Activated CD4-positive, alpha-beta T cell treated with anti-CD3 and anti-CD28 coated beads, Interleukin-2, amount 10 ng/mL, durations not matched to agents 24 days and 14 days (primary cell): ENCODE data around the gene MRPS17. TPM values are rescaled to one million over a fixed set of nuclear protein-coding genes. Genes with fewer than 3 reads are reported as not detected.

Experiments used
- DNase-seq: peaks from one replicate; pipeline ENCODE4 v3.0.0; 2022
- H3K27ac Mint-ChIP-seq: one replicate; pipeline ENCODE4 v1.8.0; 2022; ENCODE audit warnings: mild to moderate bottlenecking, mixed read lengths
- H3K27me3 Mint-ChIP-seq: one replicate; pipeline ENCODE4 v1.8.0; 2022; ENCODE audit warnings: mixed read lengths
- H3K36me3 Mint-ChIP-seq: one replicate; pipeline ENCODE4 v1.8.0; 2022; ENCODE audit warnings: low read depth, mild to moderate bottlenecking, mixed read lengths
- H3K4me1 Mint-ChIP-seq: one replicate; pipeline ENCODE4 v1.8.0; 2021; ENCODE audit warnings: mixed read lengths
- H3K4me3 Mint-ChIP-seq: one replicate; pipeline ENCODE4 v1.8.0; 2022; ENCODE audit warnings: mild to moderate bottlenecking, moderate library complexity, mixed read lengths
- H3K9me3 Mint-ChIP-seq: one replicate; pipeline ENCODE4 v1.8.0; 2021; ENCODE audit warnings: mixed read lengths
- intact Hi-C: fragments of 100-400 bp; cut with micrococcal nuclease; formaldehyde crosslinking; loops from one replicate; pipeline ENCODE4 v1.15.1; 2023
- total RNA-seq: library from RNA; stranded (reverse); gene quantifications from 2 replicates; pipeline ENCODE4 v1.2.3, GENCODE V29; 2022

MRPS17 gene
- total RNA-seq, 1 donor from 2014 or later = 37.6 TPM

GRCh38 chr7:55963584-55964168 lies 12.0 kb downstream of the MRPS17 start:
- peak overlapping the region; percentile 72 for H3K4me3 Mint-ChIP-seq
- peaks cover 13% of the 10 kb centered on the region for H3K36me3 Mint-ChIP-seq
- no peak for DNase-seq
- peak overlapping the region; percentile 69 for H3K27ac Mint-ChIP-seq
- H3K9me3 Mint-ChIP-seq = no peaks in the 10 kb centered on the region
- intact Hi-C loops = loop anchor here (1.0 to 2.0 kb wide), 4 partner anchors 12 to 322 kb away; partner anchors contain the start of genes MRPS17 and ZNF713
- H3K4me1 Mint-ChIP-seq = peaks cover 16% of the 10 kb centered on the region
- H3K27me3 Mint-ChIP-seq = no peaks in the 10 kb centered on the region

GRCh38 chr7:55964261-55965099 lies 12.8 kb downstream of the MRPS17 start, which contains the start of gene NIPSNAP2:
NIPSNAP2 (plus strand) TSS chr7:55964585; CDS start chr7:55964610, 25 bp downstream.
- Mint-ChIP-seq H3K4me1 (peaks cover 18% of the 10 kb centered on the region), H3K27me3 (no peaks in the 10 kb centered on the region), H3K27ac (peak within 1 kb of the TSS; percentile 90), H3K9me3 (no peaks in the 10 kb centered on the region), H3K36me3 (peaks cover 13% of the 10 kb centered on the region), H3K4me3 (peak within 1 kb of the TSS; percentile 95)
- DNase-seq = peak; percentile 91
- intact Hi-C loops = loop anchor here (1.0 to 5.0 kb wide), 5 partner anchors 13 to 323 kb away; partner anchors contain the start of genes MRPS17 and ZNF713

GRCh38 chr7:55965100-55965470 lies 13.4 kb downstream of the MRPS17 start:
- intact Hi-C loops = loop anchor here (2.0 to 5.0 kb wide), 3 partner anchors 37 to 98 kb away; partner anchors contain the start of gene ZNF713
- no peaks in the 10 kb centered on the region for H3K9me3 Mint-ChIP-seq
- peak overlapping the region; percentile 95 for H3K4me3 Mint-ChIP-seq
- H3K4me1 Mint-ChIP-seq = peaks cover 18% of the 10 kb centered on the region
- H3K27me3 Mint-ChIP-seq = no peaks in the 10 kb centered on the region
- peak overlapping the region; percentile 90 for H3K27ac Mint-ChIP-seq
- peaks cover 12% of the 10 kb centered on the region for H3K36me3 Mint-ChIP-seq
- DNase-seq = no peak

GRCh38 chr7:55965805-55966421 lies 14.2 kb downstream of the MRPS17 start:
- Mint-ChIP-seq H3K36me3 (peaks cover 17% of the 10 kb centered on the region), H3K27ac (peak overlapping the region; percentile 52)
- no peak for DNase-seq

DNA sequence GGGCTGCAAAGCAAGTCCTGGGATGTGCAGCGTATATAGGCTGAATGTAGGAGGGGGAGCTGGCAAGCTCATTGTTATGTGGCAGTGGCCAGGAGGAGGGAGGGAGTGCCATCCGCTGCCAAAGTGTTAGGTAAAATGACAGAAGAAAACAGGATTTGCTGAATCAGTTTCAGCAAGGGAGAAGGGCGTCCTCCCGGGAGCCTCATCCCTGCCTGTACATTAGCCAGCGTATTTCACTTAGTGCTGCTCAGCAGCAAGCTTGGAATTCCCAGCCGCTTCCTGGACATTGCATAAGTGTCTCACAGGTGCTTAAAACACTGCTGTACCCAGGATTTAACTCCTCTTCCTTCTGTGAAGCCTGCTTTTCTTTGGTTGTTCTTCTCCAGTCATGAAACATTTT lies 15.2 kb downstream of the MRPS17 start:
- Mint-ChIP-seq H3K4me3 (no peak overlapping the region), H3K27me3 (no peaks in the 10 kb centered on the region), H3K9me3 (no peaks in the 10 kb centered on the region), H3K36me3 (peaks cover 17% of the 10 kb centered on the region), H3K27ac (no peak overlapping the region), H3K4me1 (peaks cover 22% of the 10 kb centered on the region)
- intact Hi-C loops = loop anchor here (5.0 kb wide), 1 partner anchor 35 kb away; no protein-coding TSS in a partner anchor
- DNase-seq = no peak

More at GRCh38 chr7:55965805-55966421, 14.2 kb downstream of the MRPS17 start:
- Mint-ChIP-seq H3K9me3 (no peaks in the 10 kb centered on the region), H3K27me3 (no peaks in the 10 kb centered on the region), H3K4me1 (peaks cover 22% of the 10 kb centered on the region), H3K4me3 (peak overlapping the region; percentile 95)
- intact Hi-C loops = loop anchor here (2.0 to 5.0 kb wide), 3 partner anchors 36 to 97 kb away; partner anchors contain the start of gene ZNF713

- Mint-ChIP-seq H3K4me3 (no peak overlapping the region), H3K27me3 (no peaks in the 10 kb centered on the region), H3K4me1 (peaks cover 13% of the 10 kb centered on the region), H3K36me3 (peaks cover 17% of the 10 kb centered on the region), H3K9me3 (no peaks in the 10 kb centered on the region), H3K27ac (no peak overlapping the region)
- intact Hi-C loops = loop anchor here (5.0 kb wide), 1 partner anchor 33 kb away; no protein-coding TSS in a partner anchor
- DNase-seq = no peak
These were observed 17.7 kb downstream of the MRPS17 start for GRCh38 chr7:55969391-55969790.

GRCh38 chr7:55970561-55970960 lies 18.9 kb downstream of the MRPS17 start:
- no peak for DNase-seq
- H3K9me3 Mint-ChIP-seq = no peaks in the 10 kb centered on the region
- H3K27me3 Mint-ChIP-seq = no peaks in the 10 kb centered on the region
- intact Hi-C loops = no loop called here
- H3K4me3 Mint-ChIP-seq = no peak overlapping the region
- H3K27ac Mint-ChIP-seq = no peak overlapping the region
- H3K36me3 Mint-ChIP-seq = peaks cover 15% of the 10 kb centered on the region
- H3K4me1 Mint-ChIP-seq = peaks cover 16% of the 10 kb centered on the region

- Mint-ChIP-seq H3K4me1 (peaks cover 13% of the 10 kb centered on the region), H3K4me3 (no peak overlapping the region), H3K27me3 (no peaks in the 10 kb centered on the region), H3K27ac (no peak overlapping the region), H3K36me3 (peaks cover 15% of the 10 kb centered on the region), H3K9me3 (no peaks in the 10 kb centered on the region)
- no peak for DNase-seq
- intact Hi-C loops = no loop called here
These were observed 19.3 kb downstream of the MRPS17 start for GRCh38 chr7:55970978-55971377.

DNA sequence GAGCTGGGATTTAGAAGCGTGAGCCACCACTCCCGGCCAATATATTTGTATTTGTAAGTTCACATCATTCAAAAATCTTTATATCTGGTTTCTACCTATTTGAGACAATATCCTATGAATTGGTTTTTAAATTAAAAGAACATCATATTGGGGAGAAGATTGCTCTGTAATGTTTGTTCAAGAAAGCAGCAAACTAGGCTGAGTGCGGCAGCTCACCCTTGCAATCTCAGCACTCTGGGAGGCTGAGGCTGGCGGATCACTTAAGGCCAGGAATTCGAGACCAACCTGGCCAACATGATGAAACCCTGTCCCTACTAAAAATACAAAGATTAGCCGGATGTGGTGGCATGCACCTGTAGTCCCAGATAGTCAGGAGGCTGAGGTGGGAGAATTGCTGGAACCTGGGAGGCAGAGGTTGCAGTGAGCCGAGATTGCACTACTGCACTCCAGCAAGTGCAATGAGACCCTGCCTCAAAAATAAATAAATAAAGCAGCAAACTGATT lies 22.1 kb downstream of the MRPS17 start:
- intact Hi-C loops = no loop called here
- Mint-ChIP-seq H3K4me3 (no peak overlapping the region), H3K4me1 (peaks cover 11% of the 10 kb centered on the region), H3K27ac (no peak overlapping the region), H3K36me3 (peaks cover 13% of the 10 kb centered on the region), H3K27me3 (no peaks in the 10 kb centered on the region), H3K9me3 (no peaks in the 10 kb centered on the region)
- no peak for DNase-seq

GRCh38 chr7:55975988-55976633 lies 24.4 kb downstream of the MRPS17 start:
- Mint-ChIP-seq H3K4me1 (peaks cover 3% of the 10 kb centered on the region), H3K9me3 (no peaks in the 10 kb centered on the region), H3K27me3 (no peaks in the 10 kb centered on the region), H3K27ac (no peak overlapping the region), H3K36me3 (peaks cover 23% of the 10 kb centered on the region), H3K4me3 (no peak overlapping the region)
- intact Hi-C loops = no loop called here
- DNase-seq = no peak

- Mint-ChIP-seq H3K27ac (no peak overlapping the region), H3K36me3 (peaks cover 31% of the 10 kb centered on the region), H3K4me3 (no peak overlapping the region), H3K4me1 (peaks cover 3% of the 10 kb centered on the region), H3K27me3 (no peaks in the 10 kb centered on the region), H3K9me3 (no peaks in the 10 kb centered on the region)
- no peak for DNase-seq
- intact Hi-C loops = no loop called here
These were observed 26.2 kb downstream of the MRPS17 start for GRCh38 chr7:55977831-55978230.

DNA sequence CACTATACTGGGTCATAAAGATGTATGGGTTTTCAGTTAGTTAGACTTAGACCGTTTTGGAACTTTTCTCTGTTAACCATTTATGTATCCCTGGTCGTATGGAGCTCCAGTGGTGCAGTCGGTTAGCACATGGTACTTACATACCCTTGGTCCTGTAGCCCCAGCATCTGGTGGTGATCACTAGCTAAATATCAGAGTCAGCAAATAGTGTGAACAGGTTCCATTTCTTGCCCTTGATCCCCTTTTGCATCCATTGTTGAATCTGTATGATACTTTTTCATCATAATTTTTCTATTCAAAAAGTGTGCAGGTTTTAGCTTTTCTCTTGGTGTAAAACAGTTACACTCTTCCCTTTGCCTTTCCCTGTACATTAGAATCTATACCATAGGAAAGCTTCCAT lies 28.6 kb downstream of the MRPS17 start:
- intact Hi-C loops = no loop called here
- peaks cover 2% of the 10 kb centered on the region for H3K4me1 Mint-ChIP-seq
- H3K4me3 Mint-ChIP-seq = no peak overlapping the region
- no peaks in the 10 kb centered on the region for H3K9me3 Mint-ChIP-seq
- H3K27me3 Mint-ChIP-seq = no peaks in the 10 kb centered on the region
- peaks cover 44% of the 10 kb centered on the region for H3K36me3 Mint-ChIP-seq
- no peak for DNase-seq
- no peak overlapping the region for H3K27ac Mint-ChIP-seq

DNA sequence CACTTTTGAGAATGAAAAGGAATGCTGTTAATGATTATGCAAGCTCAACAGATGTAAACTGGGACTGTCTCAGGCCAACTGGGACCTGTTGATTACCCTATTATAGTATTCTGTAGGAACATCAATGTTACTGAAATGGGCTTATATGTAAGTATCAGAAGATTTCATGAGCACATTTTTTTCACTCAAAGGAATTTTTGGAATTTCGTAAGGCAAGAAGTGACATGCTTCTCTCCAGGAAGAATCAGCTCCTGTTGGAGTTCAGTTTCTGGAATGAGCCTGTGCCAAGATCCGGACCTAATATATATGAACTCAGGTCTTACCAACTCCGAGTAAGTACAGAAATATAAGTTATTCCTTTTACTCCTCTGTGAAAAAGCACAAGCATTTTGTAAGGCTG lies 31.9 kb downstream of the MRPS17 start:
- Mint-ChIP-seq H3K27me3 (no peaks in the 10 kb centered on the region), H3K9me3 (no peaks in the 10 kb centered on the region), H3K36me3 (peaks cover 48% of the 10 kb centered on the region), H3K27ac (no peak overlapping the region), H3K4me3 (no peak overlapping the region), H3K4me1 (no peaks in the 10 kb centered on the region)
- no peak for DNase-seq
- intact Hi-C loops = no loop called here
